ENCODE results near the gene DLG2. TPM values are rescaled to one million over a fixed set of nuclear protein-coding genes. Genes with fewer than 3 reads are reported as not detected.

Gene DLG2
- total RNA-seq, 2 experiments from 2014 or later: 6.9 to 8.2 TPM

- no peak overlapping the region for H3K4me2 ChIP-seq (ENCODE audit: low read length)
- CTCF ChIA-PET (ENCODE audit: unreplicated experiment): no interaction called here
- H3K4me3 ChIP-seq (ENCODE audit: low read depth, low read length, poor library complexity, severe bottlenecking): no peak overlapping the region
- POLR2A ChIA-PET: no interaction called here
- intact Hi-C loops (cut with micrococcal nuclease; ENCODE audit: unreplicated experiment): no loop called here
- no peak overlapping the region for H3K27ac ChIP-seq (ENCODE audit: low read depth, low read length, poor library complexity, severe bottlenecking)
- no peaks in the 10 kb centered on the region for H3K4me1 ChIP-seq (ENCODE audit: insufficient read depth, low read length, poor library complexity, severe bottlenecking)
- no peaks in the 10 kb centered on the region for H3K9me3 ChIP-seq (ENCODE audit: low read length)
- no peaks in the 10 kb centered on the region for H3K9me2 ChIP-seq (ENCODE audit: insufficient read depth, low read length)
- no peaks in the 10 kb centered on the region for H3K36me3 ChIP-seq (ENCODE audit: insufficient read depth, low read length)
- H4K20me1 ChIP-seq (ENCODE audit: insufficient read depth, low read length): no peaks in the 10 kb centered on the region
- DNase-seq (ENCODE audit: low spot score): no peak
- BruUV-seq (replicated peaks): no TSS peak
- H2AFZ ChIP-seq (ENCODE audit: low read length): no peak overlapping the region
- H3K79me2 ChIP-seq (ENCODE audit: insufficient read depth, low read depth, low read length): no peaks in the 10 kb centered on the region
- TF ChIP-seq CTCF (conservative IDR thresholded peaks at IDR 0.05; ENCODE audit: low read length) (no peak), EZH2phosphoT487 (IDR thresholded peaks at IDR 0.05; ENCODE audit: borderline replicate concordance, low read depth, low read length) (no peak)
Observed at GRCh38 chr11:84663731-84664130, 963.4 kb downstream of the DLG2 start.

DNA sequence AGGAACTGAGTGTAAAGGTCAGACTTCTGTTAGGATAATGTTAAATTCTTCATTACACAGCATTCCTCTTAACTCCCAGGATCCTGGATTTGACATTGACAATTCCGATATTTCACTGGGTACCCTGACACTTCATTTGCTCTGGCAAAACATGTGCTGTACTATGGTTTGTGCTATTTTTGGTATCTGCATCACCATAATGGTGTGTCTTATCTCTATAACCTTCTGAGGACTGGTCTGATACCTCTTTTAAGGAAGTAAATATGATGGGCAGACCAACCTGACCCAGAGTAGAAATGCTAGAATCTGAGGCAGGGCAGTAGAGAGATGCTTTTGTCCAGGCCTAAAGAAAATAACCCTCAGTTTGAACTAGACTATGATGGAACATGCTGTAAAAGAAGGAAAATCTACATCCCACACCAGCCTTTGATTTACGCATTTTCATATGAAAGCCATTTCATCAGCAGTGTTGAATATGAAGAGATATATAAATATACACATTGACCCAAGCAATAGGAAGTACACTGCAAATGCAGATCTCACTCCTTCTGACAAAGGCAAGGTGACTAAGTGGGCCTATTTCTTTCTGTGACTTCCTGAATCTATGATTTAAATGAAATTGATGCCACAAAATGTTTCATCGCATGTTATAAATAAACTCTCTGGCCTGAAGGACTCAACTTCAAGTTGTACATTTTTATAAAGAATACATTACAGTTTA is 966.7 kb downstream of the DLG2 start:
- no peaks in the 10 kb centered on the region for H3K79me2 ChIP-seq (ENCODE audit: insufficient read depth, low read depth, low read length)
- no peaks in the 10 kb centered on the region for H3K9me3 ChIP-seq (ENCODE audit: low read length)
- H3K27ac ChIP-seq (ENCODE audit: low read depth, low read length, poor library complexity, severe bottlenecking): no peak overlapping the region
- H3K4me1 ChIP-seq (ENCODE audit: insufficient read depth, low read length, poor library complexity, severe bottlenecking): no peaks in the 10 kb centered on the region
- TF ChIP-seq EZH2phosphoT487 (IDR thresholded peaks at IDR 0.05; ENCODE audit: borderline replicate concordance, low read depth, low read length) (no peak), CTCF (conservative IDR thresholded peaks at IDR 0.05; ENCODE audit: low read length) (no peak)
- no peak overlapping the region for H3K4me3 ChIP-seq (ENCODE audit: low read depth, low read length, poor library complexity, severe bottlenecking)
- ChIA-PET CTCF (ENCODE audit: unreplicated experiment) (no interaction called here), POLR2A (no interaction called here)
- H3K9me2 ChIP-seq (ENCODE audit: insufficient read depth, low read length): no peaks in the 10 kb centered on the region
- H3K36me3 ChIP-seq (ENCODE audit: insufficient read depth, low read length): no peaks in the 10 kb centered on the region
- intact Hi-C loops (cut with micrococcal nuclease; ENCODE audit: unreplicated experiment): no loop called here
- no peak overlapping the region for H3K4me2 ChIP-seq (ENCODE audit: low read length)
- no TSS peak for BruUV-seq (replicated peaks)
- no peaks in the 10 kb centered on the region for H4K20me1 ChIP-seq (ENCODE audit: insufficient read depth, low read length)
- DNase-seq (ENCODE audit: low spot score): no peak
- no peak overlapping the region for H2AFZ ChIP-seq (ENCODE audit: low read length)

GRCh38 chr11:84655712-84656111 is 971.4 kb downstream of the DLG2 start:
- Histone ChIP-seq H3K4me1 (ENCODE audit: insufficient read depth, low read length, poor library complexity, severe bottlenecking) (no peaks in the 10 kb centered on the region), H3K27ac (ENCODE audit: low read depth, low read length, poor library complexity, severe bottlenecking) (no peak overlapping the region), H3K4me2 (ENCODE audit: low read length) (no peak overlapping the region), H2AFZ (ENCODE audit: low read length) (no peak overlapping the region), H3K79me2 (ENCODE audit: insufficient read depth, low read depth, low read length) (no peaks in the 10 kb centered on the region), H3K4me3 (ENCODE audit: low read depth, low read length, poor library complexity, severe bottlenecking) (no peak overlapping the region), H3K9me2 (ENCODE audit: insufficient read depth, low read length) (no peaks in the 10 kb centered on the region), H3K36me3 (ENCODE audit: insufficient read depth, low read length) (no peaks in the 10 kb centered on the region), H3K9me3 (ENCODE audit: low read length) (no peaks in the 10 kb centered on the region), H4K20me1 (ENCODE audit: insufficient read depth, low read length) (no peaks in the 10 kb centered on the region)
- DNase-seq (ENCODE audit: low spot score): no peak
- intact Hi-C loops (cut with micrococcal nuclease; ENCODE audit: unreplicated experiment): no loop called here
- TF ChIP-seq EZH2phosphoT487 (IDR thresholded peaks at IDR 0.05; ENCODE audit: borderline replicate concordance, low read depth, low read length) (no peak), CTCF (conservative IDR thresholded peaks at IDR 0.05; ENCODE audit: low read length) (no peak)
- no TSS peak for BruUV-seq (replicated peaks)
- POLR2A ChIA-PET: interaction anchor here (0.6 kb wide), 1 partner anchor 39 kb away, joined by 3 read pairs; no protein-coding TSS in a partner anchor
- CTCF ChIA-PET (ENCODE audit: unreplicated experiment): no interaction called here
